Smooth muscle cell (in vitro differentiated cells): ENCODE results near the gene HOXD11. TPM values are rescaled to one million over a fixed set of nuclear protein-coding genes. Genes with fewer than 3 reads are reported as not detected.

Experiments used
- DNase-seq: peaks from one replicate; lab custom pipeline; 2025; ENCODE audit not compliant: unreplicated experiment; lab: John Stamatoyannopoulos, UW
- H2AFZ ChIP-seq: fragments of 200-600 bp; sonication (generic); 2 replicates; pipeline ENCODE4 v1.6.0; 2016; ENCODE audit warnings: antibody characterized with exemption, low read depth, mild to moderate bottlenecking
- H3F3A ChIP-seq: fragments of 200-600 bp; sonication (generic); 2 replicates; pipeline ENCODE4 v1.6.0; 2017; ENCODE audit warnings: antibody characterized with exemption, low read depth
- H3K27ac ChIP-seq: fragments of 200-600 bp; sonication (generic); 2 replicates; pipeline ENCODE4 v1.5.1; 2016; ENCODE audit warnings: low read depth, mild to moderate bottlenecking
- H3K27me3 ChIP-seq: fragments of 200-600 bp; sonication (generic); 2 replicates; pipeline ENCODE4 v1.6.1; 2016; ENCODE audit warnings: low read depth, mild to moderate bottlenecking
- H3K36me3 ChIP-seq: fragments of 200-600 bp; sonication (generic); 2 replicates; pipeline ENCODE4 v1.5.1; 2016; ENCODE audit warnings: low read depth
- H3K4me1 ChIP-seq: fragments of 200-600 bp; sonication (generic); 2 replicates; pipeline ENCODE4 v1.5.1; 2016; ENCODE audit warnings: low read depth
- H3K4me2 ChIP-seq: fragments of 200-600 bp; sonication (generic); 2 replicates; pipeline ENCODE4 v1.6.0; 2016; ENCODE audit warnings: mild to moderate bottlenecking
- H3K4me3 ChIP-seq: fragments of 200-600 bp; sonication (generic); 2 replicates; pipeline ENCODE4 v1.5.1; 2016; ENCODE audit warnings: mild to moderate bottlenecking
- H3K79me2 ChIP-seq: fragments of 200-600 bp; sonication (generic); 2 replicates; pipeline ENCODE4 v1.6.0; 2016; ENCODE audit warnings: low read depth, mild to moderate bottlenecking
- H3K9ac ChIP-seq: fragments of 200-600 bp; sonication (generic); 2 replicates; pipeline ENCODE4 v1.6.0; 2016; ENCODE audit warnings: low read depth
- H3K9me3 ChIP-seq: fragments of 200-600 bp; sonication (generic); replicated peaks from 2 replicates; pipeline ENCODE4 v1.5.1; 2016; ENCODE audit warnings: low read depth
- H4K20me1 ChIP-seq: fragments of 200-600 bp; sonication (generic); 2 replicates; pipeline ENCODE4 v1.6.0; 2016; ENCODE audit warnings: low read depth
- WGBS: methylation state at CpG from one replicate; pipeline ENCODE4 v1.1.7; 2016; ENCODE audit warnings: low lambda C conversion rate; 5-methylcytosine and 5-hydroxymethylcytosine counted together
- polyA plus RNA-seq: library from polyadenylated mRNA; unstranded; fragments of >200 nt; fragmentation: Nextera tagmentation; extraction: Ambion mirVana; gene quantifications from 2 replicates; pipeline ENCODE4 v1.2.1, GENCODE V29; 2016
- total RNA-seq: library from RNA; depleted of rRNA; stranded (reverse); fragments of >200 nt; gene quantifications from 2 replicates; pipeline ENCODE4 v1.2.3, GENCODE V29; 2014
- TF ChIP-seq, protein P1 (sequence below): fragments of 200-600 bp; sonication (generic); IDR thresholded peaks from 2 replicates; pipeline ENCODE4 v1.5.1; 2017; ENCODE audit warnings: borderline replicate concordance, mild to moderate bottlenecking, antibody characterized with exemption; ENCODE audit not compliant: insufficient read depth, poor library complexity, severe bottlenecking

HOXD11 gene
- total and polyA plus RNA-seq, 2 experiments from 2014 or later, result 4.4 to 7.9 TPM

DNA sequence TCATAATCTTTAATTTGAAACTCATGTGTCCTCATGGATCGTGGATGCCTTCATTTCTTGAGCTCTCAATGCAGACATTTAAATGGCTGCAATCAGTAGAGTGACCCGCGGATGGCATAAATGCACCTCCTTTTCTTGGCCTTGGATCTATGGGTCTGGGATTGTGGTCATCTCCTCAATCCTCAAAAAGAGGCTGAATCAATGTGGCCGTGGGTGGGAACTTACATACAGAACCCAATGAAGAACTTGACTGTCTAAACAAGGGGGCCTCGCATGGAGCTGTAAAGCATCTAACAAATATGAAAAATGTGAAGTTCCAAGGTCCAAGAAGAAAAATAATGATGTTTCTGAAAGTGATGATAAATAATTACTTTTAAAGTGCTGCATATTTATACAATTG lies 11.7 kb upstream of the HOXD11 start:
- H2AFZ ChIP-seq, result no peak overlapping the region
- DNase-seq, result no peak
- no peak overlapping the region for H3K9ac ChIP-seq
- peaks cover 100% of the 10 kb centered on the region for H3K27me3 ChIP-seq
- H3K36me3 ChIP-seq, result no peaks in the 10 kb centered on the region
- peaks cover 3% of the 10 kb centered on the region for H3F3A ChIP-seq
- peak overlapping the region; percentile 58 for H3K4me3 ChIP-seq
- no peak overlapping the region for H3K4me2 ChIP-seq
- TF ChIP-seq, protein P1, sequence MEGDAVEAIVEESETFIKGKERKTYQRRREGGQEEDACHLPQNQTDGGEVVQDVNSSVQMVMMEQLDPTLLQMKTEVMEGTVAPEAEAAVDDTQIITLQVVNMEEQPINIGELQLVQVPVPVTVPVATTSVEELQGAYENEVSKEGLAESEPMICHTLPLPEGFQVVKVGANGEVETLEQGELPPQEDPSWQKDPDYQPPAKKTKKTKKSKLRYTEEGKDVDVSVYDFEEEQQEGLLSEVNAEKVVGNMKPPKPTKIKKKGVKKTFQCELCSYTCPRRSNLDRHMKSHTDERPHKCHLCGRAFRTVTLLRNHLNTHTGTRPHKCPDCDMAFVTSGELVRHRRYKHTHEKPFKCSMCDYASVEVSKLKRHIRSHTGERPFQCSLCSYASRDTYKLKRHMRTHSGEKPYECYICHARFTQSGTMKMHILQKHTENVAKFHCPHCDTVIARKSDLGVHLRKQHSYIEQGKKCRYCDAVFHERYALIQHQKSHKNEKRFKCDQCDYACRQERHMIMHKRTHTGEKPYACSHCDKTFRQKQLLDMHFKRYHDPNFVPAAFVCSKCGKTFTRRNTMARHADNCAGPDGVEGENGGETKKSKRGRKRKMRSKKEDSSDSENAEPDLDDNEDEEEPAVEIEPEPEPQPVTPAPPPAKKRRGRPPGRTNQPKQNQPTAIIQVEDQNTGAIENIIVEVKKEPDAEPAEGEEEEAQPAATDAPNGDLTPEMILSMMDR, result no peak
- H3K27ac ChIP-seq, result no peak overlapping the region
- H3K4me1 ChIP-seq, result no peaks in the 10 kb centered on the region
- no peaks in the 10 kb centered on the region for H4K20me1 ChIP-seq
- no peaks in the 10 kb centered on the region for H3K9me3 ChIP-seq
- WGBS, result 48% methylated on average over 5 of the region's 5 CpGs
- H3K79me2 ChIP-seq, result no peaks in the 10 kb centered on the region

DNA sequence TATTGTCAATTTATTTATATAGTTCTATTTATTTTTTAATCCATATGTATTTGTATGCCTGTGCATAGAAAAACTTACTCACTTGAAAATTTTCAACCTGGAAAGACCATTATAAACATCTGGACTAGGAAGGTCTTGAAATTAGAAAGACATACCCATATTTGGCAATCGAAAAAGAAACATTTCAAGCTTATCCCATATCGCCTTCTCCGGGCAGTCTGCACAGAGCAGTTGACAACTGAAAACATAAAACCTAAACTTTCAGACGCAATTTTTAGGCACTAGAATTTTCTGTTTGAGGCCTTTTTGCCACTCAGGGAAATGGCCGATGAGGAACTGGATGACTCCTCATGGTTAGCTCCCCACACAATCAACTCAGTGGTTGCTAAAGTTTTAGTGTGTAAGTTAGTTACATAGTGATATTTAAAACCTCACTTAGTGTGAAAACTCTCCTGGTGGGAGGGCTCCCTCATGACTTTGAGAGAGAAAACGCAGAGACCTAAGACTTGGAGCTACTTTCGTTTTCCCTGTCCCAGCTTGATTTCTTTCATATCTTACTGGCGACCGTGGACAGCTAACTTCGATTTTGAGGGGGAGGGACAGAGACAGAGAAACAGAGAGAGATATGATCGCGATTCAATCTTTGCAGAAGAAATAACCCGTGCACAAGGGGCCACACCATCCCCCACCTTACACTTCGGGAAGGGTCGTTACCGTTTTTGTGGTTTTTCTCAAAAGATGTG lies 10.7 kb upstream of the HOXD11 start:
- Histone ChIP-seq H3K27me3 (peaks cover 100% of the 10 kb centered on the region), H3K4me2 (peak overlapping the region; percentile 96), H3K9ac (no peak overlapping the region), H3K9me3 (no peaks in the 10 kb centered on the region), H2AFZ (peak overlapping the region; percentile 89), H3K36me3 (no peaks in the 10 kb centered on the region), H4K20me1 (no peaks in the 10 kb centered on the region), H3K79me2 (no peaks in the 10 kb centered on the region), H3K4me3 (peak overlapping the region; percentile 58), H3K4me1 (no peaks in the 10 kb centered on the region), H3F3A (peaks cover 3% of the 10 kb centered on the region), H3K27ac (no peak overlapping the region)
- no peak for DNase-seq
- TF ChIP-seq, protein P1, result no peak
- 7% methylated on average over 16 of the region's 16 CpGs for WGBS

DNA sequence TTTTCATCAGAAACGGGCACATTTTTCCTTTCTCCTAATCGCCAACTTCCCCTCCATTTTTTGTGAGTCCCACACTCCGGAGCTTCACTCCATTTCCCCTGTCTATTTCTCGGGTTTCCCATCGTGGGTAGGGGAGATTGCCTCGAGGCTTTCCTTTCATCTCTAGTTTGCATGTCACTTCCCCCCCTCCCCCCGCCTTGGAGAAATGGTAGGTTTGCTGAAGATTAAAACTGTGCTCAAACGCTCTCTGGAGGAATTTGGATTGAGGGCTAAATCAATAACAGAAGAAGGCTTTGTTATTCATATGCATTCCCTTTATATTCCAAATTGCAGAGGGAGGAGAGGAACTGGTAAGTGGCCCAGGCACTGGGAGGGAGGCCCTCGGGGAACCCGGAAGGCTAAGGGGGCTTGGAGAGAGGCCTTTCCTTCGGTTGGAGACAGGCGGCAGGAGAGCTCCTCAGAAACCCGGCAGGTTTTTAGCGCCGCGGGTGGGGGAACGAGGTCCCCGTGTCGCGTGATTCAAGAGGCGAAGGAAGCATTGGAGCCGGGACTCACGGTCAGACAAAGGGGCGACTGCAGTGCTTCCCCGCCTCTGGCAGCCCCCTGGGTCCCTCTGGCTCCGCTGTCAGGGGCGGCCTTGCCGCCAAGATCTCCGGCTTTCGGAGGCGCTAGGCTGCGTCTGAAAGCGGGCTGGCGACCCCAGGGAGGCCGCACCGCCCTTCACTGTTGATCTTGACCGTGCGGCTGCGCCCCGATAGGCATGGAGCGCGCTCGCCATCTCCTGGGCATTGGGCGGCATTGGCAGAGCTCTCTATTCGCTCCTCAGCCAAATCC lies 9.9 kb upstream of the HOXD11 start:
- Histone ChIP-seq H4K20me1 (no peaks in the 10 kb centered on the region), H3K9ac (no peak overlapping the region), H3K4me2 (peak overlapping the region; percentile 96), H3K27ac (no peak overlapping the region), H3K27me3 (peaks cover 100% of the 10 kb centered on the region), H3K36me3 (no peaks in the 10 kb centered on the region), H3K4me3 (peak overlapping the region; percentile 58), H2AFZ (peak overlapping the region; percentile 89), H3F3A (peaks cover 3% of the 10 kb centered on the region), H3K79me2 (no peaks in the 10 kb centered on the region), H3K4me1 (no peaks in the 10 kb centered on the region), H3K9me3 (no peaks in the 10 kb centered on the region)
- DNase-seq, result peak; percentile 58
- 2% methylated on average over 45 of the region's 45 CpGs for WGBS
- TF ChIP-seq, protein P1, result peak; percentile 75
